Measurements from ENCODE around the gene PHF21B. TPM values are rescaled to one million over a fixed set of nuclear protein-coding genes. Genes with fewer than 3 reads are reported as not detected.

PHF21B gene
- total and polyA plus RNA-seq, 2 donors (not counting 3 experiments of a cell fraction or from before 2014, with no cell fraction given) = not detected

DNA sequence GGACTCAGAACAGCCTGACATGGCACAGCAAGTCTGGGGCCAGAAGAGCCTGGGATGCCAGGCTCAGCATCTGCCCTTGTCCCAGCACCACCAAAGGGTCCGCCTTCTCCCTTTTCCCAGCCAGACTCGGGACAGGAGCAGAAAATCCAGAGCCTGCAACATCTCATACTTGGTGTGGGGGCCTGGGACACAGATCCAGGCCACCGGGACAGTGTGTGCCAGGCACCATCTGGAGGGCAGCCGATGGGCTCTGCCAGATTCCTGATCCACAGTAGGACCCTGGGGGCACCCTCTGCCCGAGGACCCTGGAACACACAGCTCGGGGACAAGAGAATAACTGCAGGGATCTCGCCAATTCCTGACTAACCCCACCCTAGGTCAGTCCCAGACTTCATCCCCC lies 67.7 kb downstream of the PHF21B start:
- intact Hi-C loops (cut with micrococcal nuclease) = no loop called here
- ChIA-PET CTCF (no interaction called here), POLR2A (no interaction called here)
- no peak for FAIRE-seq
- Histone ChIP-seq H3K79me2 (ENCODE audit: control insufficient read depth, insufficient read depth, low read length) (no peaks in the 10 kb centered on the region), H3K4me3 (replicated peaks in 1 of 3; ENCODE audit: insufficient read depth in 1 of 3, low read depth in 1 of 3, low read length in 3 of 3) (no peak overlapping the region), H2AFZ (ENCODE audit: low read depth, low read length) (no peak overlapping the region), H3K27me3 (ENCODE audit: control insufficient read depth in 2 of 2, insufficient read depth in 2 of 2, low read length in 2 of 2) (no peaks in the 10 kb centered on the region), H3K9me3 (replicated peaks; ENCODE audit: control insufficient read depth, insufficient read depth, low read length) (no peaks in the 10 kb centered on the region), H3K9me1 (replicated peaks; ENCODE audit: control insufficient read depth, extremely low read depth, insufficient read depth, low read length) (no peaks in the 10 kb centered on the region), H4K20me1 (replicated peaks; ENCODE audit: control insufficient read depth, extremely low read depth, insufficient read depth, low read length) (no peaks in the 10 kb centered on the region), H3K27ac (ENCODE audit: insufficient read depth, low read depth, low read length) (no peak overlapping the region), H3K9ac (replicated peaks; ENCODE audit: extremely low read depth, insufficient read depth, low read length) (no peak overlapping the region), H3K4me1 (ENCODE audit: control insufficient read depth, extremely low read depth, insufficient read depth, low read length) (no peaks in the 10 kb centered on the region), H3K4me2 (ENCODE audit: insufficient read depth, low read length) (no peak overlapping the region), H3K36me3 (ENCODE audit: control insufficient read depth in 2 of 2, extremely low read depth in 1 of 2, insufficient read depth in 2 of 2, low read length in 2 of 2) (no peaks in the 10 kb centered on the region)
- BruUV-seq (replicated peaks) = no TSS peak
- TF ChIP-seq, protein P1, sequence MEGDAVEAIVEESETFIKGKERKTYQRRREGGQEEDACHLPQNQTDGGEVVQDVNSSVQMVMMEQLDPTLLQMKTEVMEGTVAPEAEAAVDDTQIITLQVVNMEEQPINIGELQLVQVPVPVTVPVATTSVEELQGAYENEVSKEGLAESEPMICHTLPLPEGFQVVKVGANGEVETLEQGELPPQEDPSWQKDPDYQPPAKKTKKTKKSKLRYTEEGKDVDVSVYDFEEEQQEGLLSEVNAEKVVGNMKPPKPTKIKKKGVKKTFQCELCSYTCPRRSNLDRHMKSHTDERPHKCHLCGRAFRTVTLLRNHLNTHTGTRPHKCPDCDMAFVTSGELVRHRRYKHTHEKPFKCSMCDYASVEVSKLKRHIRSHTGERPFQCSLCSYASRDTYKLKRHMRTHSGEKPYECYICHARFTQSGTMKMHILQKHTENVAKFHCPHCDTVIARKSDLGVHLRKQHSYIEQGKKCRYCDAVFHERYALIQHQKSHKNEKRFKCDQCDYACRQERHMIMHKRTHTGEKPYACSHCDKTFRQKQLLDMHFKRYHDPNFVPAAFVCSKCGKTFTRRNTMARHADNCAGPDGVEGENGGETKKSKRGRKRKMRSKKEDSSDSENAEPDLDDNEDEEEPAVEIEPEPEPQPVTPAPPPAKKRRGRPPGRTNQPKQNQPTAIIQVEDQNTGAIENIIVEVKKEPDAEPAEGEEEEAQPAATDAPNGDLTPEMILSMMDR (IDR thresholded peaks at IDR 0.05; ENCODE audit: extremely low read depth in 1 of 2, insufficient read depth in 1 of 2, low read depth in 1 of 2, low read length in 2 of 2) = no peak
- TF ChIP-seq POLR2A (IDR thresholded peaks at IDR 0.05; ENCODE audit: low read depth, low read length) (no peak), MYC (IDR thresholded peaks at IDR 0.05; ENCODE audit: low read depth, low read length) (no peak), JUN (IDR thresholded peaks at IDR 0.05; ENCODE audit: borderline replicate concordance, insufficient read depth, insufficient read length, low read depth) (no peak), GATA2 (IDR thresholded peaks at IDR 0.05; ENCODE audit: insufficient read depth, insufficient read length, low read depth, low read length) (no peak), FOS (IDR thresholded peaks at IDR 0.05; ENCODE audit: borderline replicate concordance, insufficient read depth, low read length) (no peak), POLR2AphosphoS5 (IDR thresholded peaks at IDR 0.05; ENCODE audit: insufficient read depth, low read depth, low read length) (no peak), EZH2 (IDR thresholded peaks at IDR 0.05; ENCODE audit: borderline replicate concordance, low read depth, low read length, severe bottlenecking) (no peak)
- TF ChIP-seq, protein P2, sequence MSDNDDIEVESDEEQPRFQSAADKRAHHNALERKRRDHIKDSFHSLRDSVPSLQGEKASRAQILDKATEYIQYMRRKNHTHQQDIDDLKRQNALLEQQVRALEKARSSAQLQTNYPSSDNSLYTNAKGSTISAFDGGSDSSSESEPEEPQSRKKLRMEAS (IDR thresholded peaks at IDR 0.05; ENCODE audit: insufficient read depth, insufficient read length) = no peak
- dilution Hi-C loops (cut with MboI; ENCODE audit: extremely low pct_ligation_motif_present, low sequenced_read_pairs) = no loop called here
- DNase-seq (ENCODE audit: low read depth, low spot score) = no peak
